HG03565 (cell line): ENCODE data around the gene PIM3.

Experiments
- ATAC-seq: cut with Tn5 transposase; IDR thresholded peaks from one replicate; pipeline ENCODE4 v1.9.1; 2021; ENCODE audit warnings: mild to moderate bottlenecking, moderate library complexity; ENCODE audit not compliant: unreplicated experiment

Gene PIM3

GRCh38 chr22:49927483-49928184, 32.9 kb upstream of the PIM3 start:
- ATAC-seq, result no peak

- no peak for ATAC-seq
Observed at GRCh38 chr22:49928185-49928495, 32.4 kb upstream of the PIM3 start.

GRCh38 chr22:49928555-49929210, 31.9 kb upstream of the PIM3 start:
- ATAC-seq, result no peak

GRCh38 chr22:49929211-49929979, 31.2 kb upstream of the PIM3 start:
- no peak for ATAC-seq

GRCh38 chr22:49929994-49930575, 30.5 kb upstream of the PIM3 start:
- no peak for ATAC-seq

DNA sequence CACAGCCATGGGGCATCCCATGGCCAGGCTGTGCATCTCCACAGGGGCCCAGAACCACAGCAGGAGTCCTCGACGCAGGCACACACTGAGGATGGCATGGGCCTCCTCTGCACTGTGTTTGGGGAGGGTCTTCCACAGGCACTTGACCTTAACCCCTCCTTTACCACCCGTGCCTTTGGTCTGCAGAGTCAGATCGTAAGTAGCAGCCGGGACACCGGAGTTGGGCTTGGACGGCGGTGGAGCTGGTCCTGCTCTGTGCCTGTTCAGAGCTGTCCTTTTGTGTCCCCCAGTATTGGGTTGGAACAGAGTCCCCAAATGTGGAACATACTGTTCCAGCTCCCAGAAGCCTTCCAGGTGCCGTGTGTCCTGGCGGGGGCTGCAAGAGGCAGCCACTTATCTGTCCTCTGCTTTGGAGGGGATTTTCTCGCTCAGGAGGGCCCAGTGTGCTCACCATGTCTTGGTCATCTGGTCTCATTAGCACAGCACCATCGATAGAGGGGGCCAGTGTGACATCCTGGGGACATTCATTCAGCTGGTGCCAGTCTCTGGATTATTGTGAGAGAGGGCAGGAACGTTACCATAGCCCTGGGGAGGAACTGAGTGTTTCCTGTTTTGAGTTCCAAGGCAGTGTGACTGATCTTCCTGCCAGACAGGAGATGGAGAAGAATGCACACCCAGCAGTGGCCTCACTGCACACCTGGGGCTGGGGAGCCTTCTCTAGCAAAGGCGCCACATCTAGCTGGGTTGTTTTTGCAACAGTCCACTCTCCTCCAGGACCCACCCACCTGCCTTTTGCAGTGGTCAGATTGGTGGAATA, 29.8 kb upstream of the PIM3 start:
- no peak for ATAC-seq

DNA sequence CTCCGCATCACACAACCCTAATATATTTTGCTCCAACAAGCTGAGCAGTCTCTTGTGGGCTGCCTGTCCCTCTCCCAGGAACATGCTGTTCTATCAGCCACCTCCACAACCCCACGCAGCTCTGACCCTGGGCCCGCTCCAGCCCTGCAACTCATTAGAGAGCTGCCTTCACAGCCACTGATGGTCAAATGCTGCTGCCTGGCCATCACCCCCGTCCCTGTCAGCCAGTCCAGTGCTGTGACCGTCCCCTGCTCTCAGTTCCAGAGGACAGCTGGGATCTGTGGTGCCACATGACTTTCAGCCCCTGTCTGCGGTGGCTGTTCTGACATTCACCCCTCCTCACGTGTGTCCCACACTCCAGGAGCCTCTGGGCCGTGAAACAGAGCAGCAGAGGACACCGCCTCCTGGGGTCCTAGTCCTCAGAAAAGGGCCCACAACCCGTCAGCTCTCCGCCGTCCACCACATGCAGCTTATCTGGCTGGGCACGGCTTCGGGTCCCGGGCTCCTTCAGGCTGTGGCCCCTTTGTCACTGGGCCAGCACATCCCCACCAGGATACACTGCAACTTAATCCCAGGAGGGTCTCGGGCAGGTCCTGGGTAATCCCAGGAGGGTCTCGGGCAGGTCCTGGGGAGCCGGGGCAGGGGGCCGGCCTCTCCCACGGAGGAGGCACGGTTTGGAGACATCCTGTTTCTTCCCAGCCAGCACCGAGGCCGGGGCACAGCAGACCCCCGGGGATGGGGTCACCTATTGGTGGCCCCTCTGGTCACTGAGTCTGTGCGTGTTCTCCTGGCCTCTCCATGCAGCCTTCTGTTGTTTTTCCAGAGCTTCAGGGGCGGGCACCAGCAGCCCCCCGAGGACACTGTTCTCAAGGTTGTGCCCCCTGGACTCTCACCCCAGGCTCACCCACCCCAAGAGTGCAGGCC, 27.1 kb upstream of the PIM3 start:
- ATAC-seq, result no peak

DNA sequence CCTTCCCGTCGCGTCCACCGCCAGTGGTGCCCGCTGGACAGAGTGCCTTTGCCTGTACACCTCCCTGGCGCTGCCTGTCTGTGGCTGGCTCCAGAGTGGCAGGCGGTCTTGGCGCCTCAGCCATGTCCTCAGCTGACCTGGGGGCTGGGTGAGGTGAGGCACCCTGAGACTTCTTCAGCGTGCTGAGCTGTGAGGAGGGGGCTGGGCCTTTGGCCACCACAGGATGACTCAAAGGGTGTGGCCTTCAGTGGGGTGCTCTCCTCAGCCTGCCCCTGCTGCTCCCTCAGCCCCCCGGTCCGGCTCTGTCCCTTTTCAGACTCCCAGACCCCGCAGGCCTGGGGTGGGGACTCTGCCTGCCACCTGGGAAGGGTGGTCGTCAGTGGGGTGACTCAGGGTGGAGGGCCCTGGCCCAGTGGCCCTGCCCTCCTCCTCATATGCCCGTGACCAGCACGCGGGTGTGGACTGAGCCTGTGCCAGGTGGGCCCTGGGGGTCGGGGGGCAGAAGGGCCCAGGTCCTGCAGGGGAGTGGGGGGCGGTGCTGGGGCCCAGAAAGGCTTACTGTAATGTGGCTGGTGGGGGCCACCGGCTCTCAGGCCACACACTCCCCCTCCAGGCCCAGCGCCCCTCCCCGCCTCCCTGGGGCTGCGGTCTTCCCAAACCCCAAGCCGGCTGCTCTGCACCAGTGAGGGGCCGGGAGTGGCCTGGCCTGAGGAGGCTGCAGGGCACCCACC, 26.2 kb upstream of the PIM3 start:
- ATAC-seq, result no peak

GRCh38 chr22:49934891-49935557, 25.5 kb upstream of the PIM3 start:
- ATAC-seq, result no peak

GRCh38 chr22:49935561-49935960, 25.0 kb upstream of the PIM3 start:
- no peak for ATAC-seq

GRCh38 chr22:49936018-49936972, 24.3 kb upstream of the PIM3 start:
- ATAC-seq, result peak; percentile 63

DNA sequence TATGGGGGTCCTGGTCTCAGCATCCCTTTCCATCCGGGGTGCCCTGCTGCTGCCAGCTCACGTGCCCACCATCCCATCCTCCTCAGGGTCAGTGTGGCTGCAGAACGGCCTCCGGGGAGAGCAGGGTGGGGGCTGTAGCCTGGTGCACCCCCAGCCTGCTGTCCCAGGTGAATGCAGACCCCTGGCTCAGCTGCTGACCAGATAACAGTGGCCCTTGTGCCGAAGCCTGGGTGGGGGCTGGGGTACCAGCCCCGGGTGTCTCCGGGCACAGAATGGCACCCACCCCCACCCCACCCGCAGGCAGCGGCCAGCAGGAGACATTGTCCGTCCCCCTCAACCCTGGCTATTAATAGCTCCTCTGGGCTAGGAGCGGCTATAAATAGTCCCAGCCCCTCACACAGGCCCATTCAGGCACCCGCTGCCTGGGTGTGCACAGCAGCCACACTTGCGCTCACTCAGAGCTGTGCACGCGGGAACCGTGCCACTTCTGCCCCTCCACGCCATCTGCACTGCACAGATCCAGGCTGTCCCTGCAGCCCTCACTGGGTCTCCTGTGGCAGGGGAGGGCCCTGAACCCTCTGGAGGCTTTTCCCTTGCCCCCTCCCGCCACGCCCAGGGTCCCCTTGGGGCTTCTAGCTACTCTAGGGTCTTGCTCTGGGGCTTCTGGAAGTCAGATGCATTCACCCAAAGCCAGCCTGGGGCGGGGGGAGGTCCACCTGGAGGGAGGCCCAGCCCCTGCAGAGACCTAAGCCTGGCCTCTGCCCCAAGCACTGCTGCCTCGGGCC, 23.4 kb upstream of the PIM3 start:
- ATAC-seq, result no peak

GRCh38 chr22:49937758-49938564, 22.6 kb upstream of the PIM3 start:
- no peak for ATAC-seq

DNA sequence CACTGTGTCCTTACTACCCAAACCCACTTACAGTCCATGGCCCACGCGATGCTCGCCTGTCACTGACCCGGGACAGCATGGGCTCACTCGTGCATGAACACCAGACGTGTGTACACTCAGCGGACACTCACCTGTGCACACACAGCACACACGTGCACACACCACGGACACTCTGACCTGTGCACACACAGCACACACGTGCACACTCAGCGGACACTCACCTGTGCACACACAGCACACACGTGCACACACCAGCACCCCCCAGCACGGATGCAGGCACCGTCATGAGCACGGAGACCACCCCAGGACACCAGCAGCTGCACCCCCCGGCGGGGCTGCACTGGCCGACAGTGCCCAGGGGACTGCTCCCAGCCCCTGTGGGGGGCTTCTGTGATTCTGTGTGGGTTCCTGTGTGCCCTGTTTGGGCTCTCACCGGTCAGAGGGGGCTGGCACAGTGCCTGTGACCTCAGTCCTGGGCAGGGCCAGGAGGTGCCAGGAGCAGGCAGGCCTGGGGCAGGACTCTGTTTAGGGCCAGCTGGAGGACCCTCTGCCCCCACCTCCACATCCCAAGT, 21.9 kb upstream of the PIM3 start:
- no peak for ATAC-seq

GRCh38 chr22:49941507-49942316, 18.9 kb upstream of the PIM3 start:
- no peak for ATAC-seq
